Stimulated activated CD8-positive, alpha-beta memory T cell treated with anti-CD3 and anti-CD28 coated beads, Interleukin-4, amount 100 ng/mL, for 24 hours (primary cell): ENCODE data around the gene PRC1.
A peak's percentile ranks its signal among the peaks of the same experiment; 100 is the strongest.

Experiments used
- DNase-seq: peaks from one replicate; pipeline ENCODE4 v3.0.0-alpha.2; 2020; ENCODE audit warnings: low read depth

PRC1 gene

DNA sequence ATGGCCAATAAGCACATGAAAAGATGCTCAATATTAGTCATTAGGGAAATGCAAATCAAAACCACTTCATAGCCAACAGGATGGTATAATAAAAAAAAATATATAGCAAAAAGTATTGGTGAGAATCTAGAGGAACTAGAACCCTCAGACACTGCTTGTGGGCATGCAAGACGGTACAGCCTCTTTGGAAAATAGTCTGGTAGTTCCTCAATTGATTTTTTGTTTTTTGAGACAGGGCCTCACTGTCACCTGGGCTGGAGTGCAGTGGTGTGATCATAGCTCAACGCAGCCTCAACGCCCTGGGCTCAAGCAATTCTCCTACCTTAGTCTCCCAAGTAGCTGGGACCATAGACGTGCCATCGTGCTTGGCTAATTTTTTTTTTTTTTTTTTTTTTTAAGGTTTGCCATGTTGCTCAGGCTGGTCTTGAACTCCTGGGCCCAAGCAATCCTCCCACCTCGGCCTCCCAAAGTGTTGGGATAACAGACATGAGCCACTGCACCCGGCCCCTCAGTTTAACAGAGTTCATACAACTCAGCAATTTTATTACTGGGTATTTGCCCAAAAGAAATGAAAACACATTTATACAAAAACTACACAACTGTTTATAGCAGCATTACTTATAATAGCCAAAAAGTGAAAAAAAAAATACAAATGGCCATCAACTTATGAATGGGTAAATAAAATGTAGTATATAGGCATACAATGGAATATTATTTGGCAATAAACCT, 5.1 kb downstream of the PRC1 start:
- no peak for DNase-seq

DNA sequence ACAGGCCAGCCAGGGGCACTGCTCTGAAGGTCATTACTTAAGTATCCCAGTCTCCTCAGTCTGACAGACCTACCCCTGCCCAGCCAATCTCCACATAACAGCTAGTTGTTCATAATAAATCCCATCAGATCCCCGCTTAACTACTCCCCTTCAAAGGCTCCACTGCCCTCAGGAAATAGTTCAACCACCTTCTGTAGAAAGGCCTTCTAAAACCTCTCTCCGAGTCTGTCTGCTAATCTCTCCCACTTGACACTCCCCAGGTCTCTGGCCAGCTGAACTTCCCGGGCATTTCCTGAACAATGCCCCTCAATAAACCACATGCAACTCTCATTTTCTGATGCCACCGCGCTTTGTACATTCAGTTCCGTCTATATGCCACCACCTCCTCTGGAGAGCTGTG, 6.0 kb downstream of the PRC1 start:
- no peak for DNase-seq

- no peak for DNase-seq
Observed at GRCh38 chr15:90987561-90988141, 6.7 kb downstream of the PRC1 start.

GRCh38 chr15:90986790-90987507, 7.4 kb downstream of the PRC1 start:
- no peak for DNase-seq

- no peak for DNase-seq
Observed at GRCh38 chr15:90982135-90982534, 12.2 kb downstream of the PRC1 start.

DNA sequence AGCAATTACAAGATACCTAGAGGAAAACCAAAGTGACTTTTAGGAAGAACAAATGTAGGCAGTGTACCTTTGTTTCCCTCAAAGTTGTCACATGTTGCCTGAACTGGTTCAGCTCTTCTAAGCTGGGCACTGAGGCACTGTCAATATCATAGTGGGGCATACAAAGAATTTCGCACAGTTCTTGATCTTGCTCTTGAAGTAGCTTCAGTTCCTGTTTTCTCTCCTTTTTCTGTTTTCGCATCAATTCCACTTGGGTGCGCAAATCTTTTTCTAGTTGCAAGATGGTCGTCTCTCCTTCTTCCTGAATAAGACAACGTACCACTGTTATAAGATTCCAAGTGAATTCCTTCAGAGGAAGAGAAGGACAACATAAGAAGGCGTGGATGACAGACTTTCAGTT, 12.7 kb downstream of the PRC1 start:
- DNase-seq, result no peak

GRCh38 chr15:90979582-90979981, 14.8 kb downstream of the PRC1 start:
- no peak for DNase-seq

GRCh38 chr15:90974216-90974615, 20.1 kb downstream of the PRC1 start:
- DNase-seq, result no peak

DNA sequence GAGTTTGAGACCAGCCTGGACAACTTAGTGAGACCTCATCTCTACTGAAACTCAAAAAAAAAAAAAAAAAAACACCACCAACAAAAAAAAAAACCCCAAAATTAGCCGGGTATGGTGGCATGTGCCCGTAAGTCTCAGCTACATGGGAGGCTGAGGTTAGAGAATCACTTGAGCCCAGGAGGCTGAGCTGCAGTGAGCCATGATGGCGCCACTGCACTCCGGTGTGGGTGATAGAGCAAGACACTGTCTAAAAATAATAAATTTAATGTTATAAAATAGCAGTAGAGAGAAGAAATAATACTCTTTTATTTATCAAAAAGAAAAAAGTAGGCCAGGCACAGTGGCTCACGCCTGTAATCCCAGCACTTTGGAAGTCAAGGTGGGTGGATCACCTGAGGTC, 22.2 kb downstream of the PRC1 start:
- DNase-seq, result no peak

DNA sequence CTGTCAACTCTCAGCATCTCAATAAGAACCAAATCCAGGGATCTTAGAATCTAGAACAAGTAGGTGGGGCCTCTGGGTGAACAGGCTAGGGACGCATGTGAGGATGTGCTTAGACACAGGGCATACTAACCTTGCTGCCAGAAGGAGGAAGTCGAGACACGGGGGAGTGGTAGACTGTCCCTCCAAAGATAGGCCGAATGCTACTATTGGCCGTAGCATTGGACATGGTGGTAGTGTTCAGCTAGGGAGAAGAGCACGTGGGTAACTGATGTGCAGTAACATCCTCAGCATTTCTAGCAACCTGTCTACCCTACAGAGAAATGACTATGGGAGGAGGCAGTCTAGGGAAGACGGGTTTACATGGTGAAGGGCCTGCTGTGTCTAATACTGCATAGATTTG, 24.1 kb downstream of the PRC1 start:
- DNase-seq, result no peak

- DNase-seq, result no peak
Observed at GRCh38 chr15:90968434-90968833, 25.9 kb downstream of the PRC1 start.

DNA sequence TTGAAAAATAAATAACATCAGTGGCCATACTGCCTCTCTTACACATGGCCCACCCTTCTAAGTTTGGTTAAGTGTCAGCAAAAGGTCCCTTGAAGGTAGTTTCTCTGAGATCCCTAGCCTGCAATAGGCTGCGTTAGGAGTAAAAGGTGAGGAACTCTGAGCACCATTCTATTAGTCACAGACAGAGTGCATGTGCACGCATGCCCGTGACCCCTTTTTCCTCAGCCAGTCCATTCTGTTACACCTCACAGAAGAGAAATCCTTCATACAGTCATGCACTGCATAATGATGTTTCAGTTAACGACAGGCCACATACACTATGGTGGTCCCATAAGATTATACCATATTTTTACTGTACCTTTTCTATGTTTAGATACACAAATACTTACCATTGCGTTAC, 27.1 kb downstream of the PRC1 start:
- no peak for DNase-seq

DNA sequence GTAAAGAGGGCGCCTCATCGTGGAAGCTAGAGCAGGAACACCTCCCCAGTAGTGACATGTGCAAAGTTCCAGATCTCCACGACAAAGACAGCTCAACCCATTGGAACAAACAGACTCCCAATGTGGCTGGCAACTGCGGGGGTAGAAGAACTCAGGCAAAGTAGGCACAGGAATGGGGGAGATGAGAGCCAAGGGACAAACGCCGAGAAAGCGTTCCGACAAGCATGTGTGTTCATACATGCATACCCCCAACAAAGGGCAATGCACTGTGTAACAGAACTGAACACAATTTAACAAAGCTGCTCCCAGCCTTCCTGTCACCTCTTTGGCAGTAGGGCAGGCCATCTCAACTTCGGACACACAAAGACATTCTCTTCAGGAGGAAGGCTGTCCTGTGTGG, 28.1 kb downstream of the PRC1 start:
- no peak for DNase-seq

DNA sequence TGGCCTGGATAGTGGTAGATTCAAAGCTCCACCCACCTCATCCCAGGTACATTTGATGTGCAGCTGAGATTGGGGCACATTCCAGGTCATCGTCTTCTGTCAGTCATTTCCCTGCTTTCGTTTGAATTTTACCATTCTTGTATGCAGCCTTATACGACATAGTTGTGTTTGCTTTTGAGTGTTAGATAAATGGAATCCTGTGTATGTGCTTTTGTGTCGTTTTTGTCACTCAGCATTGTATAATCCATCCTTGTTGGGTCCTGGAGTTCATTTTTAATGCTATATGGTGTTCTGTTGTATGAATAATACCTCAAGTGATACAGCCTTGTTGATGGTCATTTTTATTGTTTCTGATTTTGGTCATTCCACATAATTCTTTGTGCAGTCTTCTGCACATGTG, 32.3 kb downstream of the PRC1 start:
- no peak for DNase-seq

DNA sequence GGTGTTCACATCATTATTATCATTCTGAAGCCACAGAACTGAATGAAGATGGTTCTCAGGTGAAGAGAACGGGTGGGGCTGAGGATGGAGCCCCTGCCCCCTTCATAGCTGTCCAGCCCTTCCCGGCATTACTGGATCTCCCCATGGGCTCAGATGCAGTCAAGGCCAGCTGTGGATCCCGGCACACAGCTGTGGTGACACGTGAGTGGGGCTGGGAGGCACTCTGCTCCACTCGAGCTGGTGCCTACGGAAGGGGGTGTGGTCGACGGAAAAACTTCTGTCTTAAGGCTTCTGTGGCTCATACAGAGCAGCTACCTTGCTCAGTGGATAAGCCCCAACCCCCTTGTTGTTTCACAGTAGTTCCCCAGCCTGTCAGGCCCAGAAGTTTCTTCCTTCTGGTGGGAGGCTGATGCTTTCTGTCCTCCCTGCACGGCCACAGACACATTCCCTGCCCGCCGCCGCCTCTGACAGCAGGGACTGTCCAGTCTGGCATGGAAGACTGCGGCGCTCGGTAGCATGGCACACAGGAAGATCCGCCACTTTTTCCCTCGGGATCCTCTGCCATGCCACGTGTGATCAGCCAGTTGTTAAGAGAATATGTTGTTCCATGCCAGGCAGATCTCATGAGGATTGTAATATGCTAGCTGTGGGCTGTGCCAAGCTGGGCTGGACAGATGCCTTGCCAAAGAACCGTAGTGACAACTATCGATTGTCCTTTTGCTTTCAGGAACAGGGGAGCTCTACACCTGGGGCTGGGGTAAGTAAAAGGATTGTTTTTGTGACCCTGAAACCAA, 33.8 kb downstream of the PRC1 start:
- DNase-seq, result no peak

- no peak for DNase-seq
Observed at GRCh38 chr15:90959894-90960293, 34.4 kb downstream of the PRC1 start.

GRCh38 chr15:90959028-90959595, 35.2 kb downstream of the PRC1 start:
- no peak for DNase-seq

DNA sequence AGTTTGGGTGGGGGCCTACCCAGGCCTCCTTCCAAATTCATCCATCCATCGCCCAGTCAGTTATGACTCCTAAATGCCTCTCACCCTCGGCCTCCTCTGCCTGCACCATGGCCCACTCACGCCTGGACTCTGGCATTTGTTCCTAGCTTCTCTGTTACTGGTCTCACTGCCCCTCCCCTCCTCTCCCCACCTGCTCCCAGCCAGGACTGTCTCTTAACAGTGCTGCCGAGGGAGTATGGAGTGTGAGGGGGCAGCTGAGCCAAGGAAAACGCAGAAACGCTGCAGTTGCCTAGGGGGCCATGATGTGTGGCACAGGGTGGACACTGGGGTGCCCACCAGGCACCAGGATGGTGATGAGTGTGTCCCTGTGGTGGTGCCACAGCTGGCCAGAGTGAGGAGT, 36.5 kb downstream of the PRC1 start:
- no peak for DNase-seq

- no peak for DNase-seq
Observed at GRCh38 chr15:90957031-90957790, 37.1 kb downstream of the PRC1 start.

- peak; percentile 53 for DNase-seq
Observed at GRCh38 chr15:90956274-90957030, 37.9 kb downstream of the PRC1 start.
